GM21737 (cell line): Measurements from ENCODE around the gene CCDC85C.

Experiments used
- ATAC-seq: cut with Tn5 transposase; IDR thresholded peaks from one replicate; pipeline ENCODE4 v1.9.1; 2021; ENCODE audit warnings: mild to moderate bottlenecking, moderate library complexity; ENCODE audit not compliant: unreplicated experiment

Gene CCDC85C

GRCh38 chr14:99560922-99561683 lies 42.9 kb downstream of the CCDC85C start:
- ATAC-seq, result no peak

- ATAC-seq, result no peak
Measured at GRCh38 chr14:99560403-99560802, 43.6 kb downstream of the CCDC85C start.

- no peak for ATAC-seq
Measured at GRCh38 chr14:99559286-99559990, 44.6 kb downstream of the CCDC85C start.

- ATAC-seq, result no peak
Measured at GRCh38 chr14:99556134-99556791, 47.7 kb downstream of the CCDC85C start.

GRCh38 chr14:99554757-99555531 lies 49.1 kb downstream of the CCDC85C start:
- no peak for ATAC-seq

- no peak for ATAC-seq
Measured at GRCh38 chr14:99554184-99554583, 49.8 kb downstream of the CCDC85C start.

- ATAC-seq, result no peak
Measured at GRCh38 chr14:99552572-99553216, 51.3 kb downstream of the CCDC85C start.

- ATAC-seq, result no peak
Measured at GRCh38 chr14:99552021-99552553, 51.9 kb downstream of the CCDC85C start.

GRCh38 chr14:99551034-99551922 lies 52.7 kb downstream of the CCDC85C start:
- no peak for ATAC-seq

GRCh38 chr14:99550387-99550992 lies 53.5 kb downstream of the CCDC85C start:
- ATAC-seq, result no peak

- no peak for ATAC-seq
Measured at GRCh38 chr14:99549684-99550083, 54.3 kb downstream of the CCDC85C start.

- ATAC-seq, result no peak
Measured at GRCh38 chr14:99548871-99549515, 55.0 kb downstream of the CCDC85C start.

- ATAC-seq, result no peak
Measured at GRCh38 chr14:99548255-99548654, 55.8 kb downstream of the CCDC85C start.

- no peak for ATAC-seq
Measured at GRCh38 chr14:99546234-99546879, 57.6 kb downstream of the CCDC85C start.

- ATAC-seq, result no peak
Measured at GRCh38 chr14:99545586-99545985, 58.4 kb downstream of the CCDC85C start.

- ATAC-seq, result no peak
Measured at GRCh38 chr14:99544991-99545390, 59.0 kb downstream of the CCDC85C start.

- ATAC-seq, result no peak
Measured at GRCh38 chr14:99543985-99544384, 60.0 kb downstream of the CCDC85C start.

- ATAC-seq, result no peak
Measured at GRCh38 chr14:99543370-99543769, 60.6 kb downstream of the CCDC85C start.
